WTC11 (cell line): ENCODE measurements around the gene CORO1C. TPM values are rescaled to one million over a fixed set of nuclear protein-coding genes. Genes with fewer than 3 reads are reported as not detected.

ENCODE experiments used
- ATAC-seq: fragments of 200-7000 bp; cut with Tn5 transposase; 2 replicates; pipeline ENCODE4 v1.10.0; 2021; ENCODE audit warnings: mild to moderate bottlenecking, moderate library complexity
- CTCF ChIA-PET: fragments of 300-600 bp; sonication (Branson Sonifier 250); formaldehyde crosslinking; loops from one replicate; lab custom pipeline; 2021; ENCODE audit warnings: antibody characterized with exemption; lab: Charles Lee
- POLR2A ChIA-PET: fragments of 350-600 bp; sonication (Branson Sonifier 250); formaldehyde crosslinking; loops from one replicate; lab custom pipeline; 2021; ENCODE audit warnings: antibody characterized with exemption; lab: Charles Lee
- DNase-seq: peaks from one replicate; pipeline ENCODE4 v3.0.0; 2021; ENCODE audit warnings: low spot score
- H3K27ac Mint-ChIP-seq: 2 replicates; pipeline ENCODE4 v1.8.0; 2021; ENCODE audit warnings: mixed read lengths
- H3K27me3 Mint-ChIP-seq: 2 replicates; pipeline ENCODE4 v1.8.0; 2021; ENCODE audit warnings: low read depth, mild to moderate bottlenecking, moderate library complexity, mixed read lengths
- H3K36me3 Mint-ChIP-seq: 2 replicates; pipeline ENCODE4 v1.8.0; 2021; ENCODE audit warnings: mixed read lengths
- H3K4me1 Mint-ChIP-seq: 2 replicates; pipeline ENCODE4 v1.8.0; 2022; ENCODE audit warnings: mixed read lengths
- H3K4me3 Mint-ChIP-seq: 2 replicates; pipeline ENCODE4 v1.8.0; 2021; ENCODE audit warnings: mild to moderate bottlenecking, moderate library complexity, mixed read lengths
- H3K9me3 Mint-ChIP-seq: 2 replicates; pipeline ENCODE4 v1.8.0; 2021; ENCODE audit warnings: mixed read lengths
- ATF3 ChIP-seq: sonication (generic); formaldehyde crosslinking; conservative IDR thresholded peaks from 2 replicates; pipeline ENCODE4 v1.8.1; 2022; ENCODE audit warnings: mild to moderate bottlenecking, missing genetic modification reagents
- CTCF ChIP-seq: fragments of 200-600 bp; IDR thresholded peaks from 2 replicates; pipeline ENCODE4 v1.8.0; 2022; ENCODE audit warnings: antibody characterized with exemption
- E2F5 ChIP-seq: sonication (generic); formaldehyde crosslinking; IDR thresholded peaks from 2 replicates; pipeline ENCODE4 v1.8.1; 2022; ENCODE audit warnings: mild to moderate bottlenecking, moderate library complexity, missing genetic modification reagents
- FOXJ3 ChIP-seq: sonication (generic); formaldehyde crosslinking; IDR thresholded peaks from 2 replicates; pipeline ENCODE4 v1.9.0; 2021; ENCODE audit warnings: missing genetic modification reagents, mild to moderate bottlenecking, borderline replicate concordance
- GRHL2 ChIP-seq: fragments of 250-450 bp; sonication (Bioruptor Pico); IDR thresholded peaks from 2 replicates; pipeline ENCODE4 v1.8.0; 2022; ENCODE audit warnings: mild to moderate bottlenecking, moderate library complexity; ENCODE audit not compliant: insufficient replicate concordance, severe bottlenecking
- MAX ChIP-seq: sonication (generic); formaldehyde crosslinking; IDR thresholded peaks from 2 replicates; pipeline ENCODE4 v1.8.0; 2022; ENCODE audit warnings: mild to moderate bottlenecking, missing genetic modification reagents
- NR1H2 ChIP-seq: sonication (generic); formaldehyde crosslinking; IDR thresholded peaks from 2 replicates; pipeline ENCODE4 v1.9.0; 2021; ENCODE audit warnings: mild to moderate bottlenecking, moderate library complexity, missing genetic modification reagents
- TEAD1 ChIP-seq: sonication (generic); formaldehyde crosslinking; IDR thresholded peaks from 2 replicates; pipeline ENCODE4 v1.8.0; 2022; ENCODE audit warnings: mild to moderate bottlenecking, missing genetic modification reagents
- ZNF512 ChIP-seq: sonication (generic); formaldehyde crosslinking; IDR thresholded peaks from 2 replicates; pipeline ENCODE4 v1.8.1; 2022; ENCODE audit warnings: missing genetic modification reagents, borderline replicate concordance
- total RNA-seq: library from RNA; stranded (reverse); gene quantifications from 3 replicates; pipeline ENCODE4 v1.2.3, GENCODE V29; 2021
- TF ChIP-seq, protein P1 (sequence below): sonication (generic); formaldehyde crosslinking; IDR thresholded peaks from 2 replicates; pipeline ENCODE4 v1.8.0; 2023; ENCODE audit warnings: mild to moderate bottlenecking, missing genetic modification reagents
- TF ChIP-seq, protein P2 (sequence below): sonication (generic); formaldehyde crosslinking; IDR thresholded peaks from 2 replicates; pipeline ENCODE4 v1.8.1; 2023; ENCODE audit warnings: mild to moderate bottlenecking, missing genetic modification reagents, moderate library complexity
- TF ChIP-seq, protein P3 (sequence below): sonication (generic); formaldehyde crosslinking; IDR thresholded peaks from 2 replicates; pipeline ENCODE4 v1.8.1; 2022; ENCODE audit warnings: low read depth, missing genetic modification reagents, borderline replicate concordance
- TF ChIP-seq, protein P4 (sequence below): sonication (generic); formaldehyde crosslinking; IDR thresholded peaks from 2 replicates; pipeline ENCODE4 v1.8.0; 2022; ENCODE audit warnings: mild to moderate bottlenecking, missing genetic modification reagents

The CORO1C gene
- total RNA-seq, 1 experiment from 2014 or later: 113 TPM

DNA sequence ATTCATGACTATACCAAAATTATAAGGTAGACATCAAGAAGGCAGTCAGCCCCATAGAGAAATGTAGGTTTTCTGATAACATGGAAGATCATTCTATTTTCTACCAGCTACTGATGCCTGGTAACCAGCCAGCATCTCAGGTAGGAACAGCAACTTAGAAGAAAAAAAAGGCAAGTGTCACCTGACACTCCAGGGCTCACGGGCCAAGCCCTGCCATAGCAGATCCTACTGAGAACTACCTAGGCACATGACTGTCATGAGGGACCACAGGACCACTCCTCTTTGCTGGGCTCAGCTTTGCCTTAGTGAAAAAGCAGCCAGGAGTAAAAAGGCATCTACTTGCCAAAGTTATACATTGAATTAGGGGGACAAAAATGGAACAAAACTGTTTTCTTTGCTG, 33.4 kb downstream of the CORO1C start:
- H3K9me3 Mint-ChIP-seq: peaks cover 5% of the 10 kb centered on the region; the same call in 1 of the 2 replicates
- POLR2A ChIA-PET: no interaction called here
- peaks cover 39% of the 10 kb centered on the region for H3K36me3 Mint-ChIP-seq
- no peak for DNase-seq
- peaks cover 49% of the 10 kb centered on the region for H3K4me1 Mint-ChIP-seq
- no peaks in the 10 kb centered on the region for H3K27me3 Mint-ChIP-seq
- peak; percentile 35; the same call in 1 of the 2 replicates for ATAC-seq
- no peak overlapping the region for H3K4me3 Mint-ChIP-seq
- peak overlapping the region; percentile 73; the same call in 1 of the 2 replicates for H3K27ac Mint-ChIP-seq
- TF ChIP-seq, protein P1, sequence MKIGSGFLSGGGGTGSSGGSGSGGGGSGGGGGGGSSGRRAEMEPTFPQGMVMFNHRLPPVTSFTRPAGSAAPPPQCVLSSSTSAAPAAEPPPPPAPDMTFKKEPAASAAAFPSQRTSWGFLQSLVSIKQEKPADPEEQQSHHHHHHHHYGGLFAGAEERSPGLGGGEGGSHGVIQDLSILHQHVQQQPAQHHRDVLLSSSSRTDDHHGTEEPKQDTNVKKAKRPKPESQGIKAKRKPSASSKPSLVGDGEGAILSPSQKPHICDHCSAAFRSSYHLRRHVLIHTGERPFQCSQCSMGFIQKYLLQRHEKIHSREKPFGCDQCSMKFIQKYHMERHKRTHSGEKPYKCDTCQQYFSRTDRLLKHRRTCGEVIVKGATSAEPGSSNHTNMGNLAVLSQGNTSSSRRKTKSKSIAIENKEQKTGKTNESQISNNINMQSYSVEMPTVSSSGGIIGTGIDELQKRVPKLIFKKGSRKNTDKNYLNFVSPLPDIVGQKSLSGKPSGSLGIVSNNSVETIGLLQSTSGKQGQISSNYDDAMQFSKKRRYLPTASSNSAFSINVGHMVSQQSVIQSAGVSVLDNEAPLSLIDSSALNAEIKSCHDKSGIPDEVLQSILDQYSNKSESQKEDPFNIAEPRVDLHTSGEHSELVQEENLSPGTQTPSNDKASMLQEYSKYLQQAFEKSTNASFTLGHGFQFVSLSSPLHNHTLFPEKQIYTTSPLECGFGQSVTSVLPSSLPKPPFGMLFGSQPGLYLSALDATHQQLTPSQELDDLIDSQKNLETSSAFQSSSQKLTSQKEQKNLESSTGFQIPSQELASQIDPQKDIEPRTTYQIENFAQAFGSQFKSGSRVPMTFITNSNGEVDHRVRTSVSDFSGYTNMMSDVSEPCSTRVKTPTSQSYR: no peak
- TF ChIP-seq, protein P2, sequence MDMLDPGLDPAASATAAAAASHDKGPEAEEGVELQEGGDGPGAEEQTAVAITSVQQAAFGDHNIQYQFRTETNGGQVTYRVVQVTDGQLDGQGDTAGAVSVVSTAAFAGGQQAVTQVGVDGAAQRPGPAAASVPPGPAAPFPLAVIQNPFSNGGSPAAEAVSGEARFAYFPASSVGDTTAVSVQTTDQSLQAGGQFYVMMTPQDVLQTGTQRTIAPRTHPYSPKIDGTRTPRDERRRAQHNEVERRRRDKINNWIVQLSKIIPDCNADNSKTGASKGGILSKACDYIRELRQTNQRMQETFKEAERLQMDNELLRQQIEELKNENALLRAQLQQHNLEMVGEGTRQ (CRISPR knock-in tag): no peak
- TF ChIP-seq E2F5 (CRISPR knock-in tag): no peak
- TF ChIP-seq GRHL2: no peak
- TF ChIP-seq MAX (CRISPR knock-in tag): no peak
- TF ChIP-seq, protein P3, sequence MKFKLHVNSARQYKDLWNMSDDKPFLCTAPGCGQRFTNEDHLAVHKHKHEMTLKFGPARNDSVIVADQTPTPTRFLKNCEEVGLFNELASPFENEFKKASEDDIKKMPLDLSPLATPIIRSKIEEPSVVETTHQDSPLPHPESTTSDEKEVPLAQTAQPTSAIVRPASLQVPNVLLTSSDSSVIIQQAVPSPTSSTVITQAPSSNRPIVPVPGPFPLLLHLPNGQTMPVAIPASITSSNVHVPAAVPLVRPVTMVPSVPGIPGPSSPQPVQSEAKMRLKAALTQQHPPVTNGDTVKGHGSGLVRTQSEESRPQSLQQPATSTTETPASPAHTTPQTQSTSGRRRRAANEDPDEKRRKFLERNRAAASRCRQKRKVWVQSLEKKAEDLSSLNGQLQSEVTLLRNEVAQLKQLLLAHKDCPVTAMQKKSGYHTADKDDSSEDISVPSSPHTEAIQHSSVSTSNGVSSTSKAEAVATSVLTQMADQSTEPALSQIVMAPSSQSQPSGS (CRISPR knock-in tag): no peak
- TF ChIP-seq, protein P4, sequence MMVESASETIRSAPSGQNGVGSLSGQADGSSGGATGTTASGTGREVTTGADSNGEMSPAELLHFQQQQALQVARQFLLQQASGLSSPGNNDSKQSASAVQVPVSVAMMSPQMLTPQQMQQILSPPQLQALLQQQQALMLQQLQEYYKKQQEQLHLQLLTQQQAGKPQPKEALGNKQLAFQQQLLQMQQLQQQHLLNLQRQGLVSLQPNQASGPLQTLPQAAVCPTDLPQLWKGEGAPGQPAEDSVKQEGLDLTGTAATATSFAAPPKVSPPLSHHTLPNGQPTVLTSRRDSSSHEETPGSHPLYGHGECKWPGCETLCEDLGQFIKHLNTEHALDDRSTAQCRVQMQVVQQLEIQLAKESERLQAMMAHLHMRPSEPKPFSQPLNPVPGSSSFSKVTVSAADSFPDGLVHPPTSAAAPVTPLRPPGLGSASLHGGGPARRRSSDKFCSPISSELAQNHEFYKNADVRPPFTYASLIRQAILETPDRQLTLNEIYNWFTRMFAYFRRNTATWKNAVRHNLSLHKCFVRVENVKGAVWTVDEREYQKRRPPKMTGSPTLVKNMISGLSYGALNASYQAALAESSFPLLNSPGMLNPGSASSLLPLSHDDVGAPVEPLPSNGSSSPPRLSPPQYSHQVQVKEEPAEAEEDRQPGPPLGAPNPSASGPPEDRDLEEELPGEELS (CRISPR knock-in tag): no peak
- TF ChIP-seq ZNF512 (CRISPR knock-in tag): no peak
- no peak for TF ChIP-seq TEAD1 (CRISPR knock-in tag)
- TF ChIP-seq ATF3 (CRISPR knock-in tag): no peak
- no peak for TF ChIP-seq FOXJ3 (CRISPR knock-in tag)
- TF ChIP-seq CTCF: no peak
- no peak for TF ChIP-seq NR1H2 (CRISPR knock-in tag)
- TF ChIP-seq, all 79 proteins: peak for 0
- CTCF ChIA-PET: interaction anchor here (1.2 kb wide), 1 partner anchor 414 kb away, joined by 3 read pairs; no protein-coding TSS in a partner anchor
